ENCODE results near the gene RAB3A. TPM values are rescaled to one million over a fixed set of nuclear protein-coding genes. Genes with fewer than 3 reads are reported as not detected.

Gene RAB3A
- total and polyA plus RNA-seq, 9 of the 15 experiments (the other 6 are each of a cell fraction or from before 2014, with no cell fraction given): 0.17 to 5.1 (median 0.90) TPM; not detected in 1

- TF ChIP-seq MGA (IDR thresholded peaks at IDR 0.05) (no peak), E2F5 (CRISPR knock-in tag; IDR thresholded peaks at IDR 0.05) (0 out of 2 replicates have a peak, but pooled peaks have one; percentile 46), ESRRA (IDR thresholded peaks at IDR 0.05; ENCODE audit: borderline replicate concordance, low read depth) (peak; percentile 74), PCBP2 (IDR thresholded peaks at IDR 0.05; ENCODE audit: low read depth, low read length, poor library complexity, severe bottlenecking) (no peak), ZNF347 (CRISPR knock-in tag; IDR thresholded peaks at IDR 0.05; ENCODE audit: low read depth) (no peak), ZNF668 (CRISPR knock-in tag; IDR thresholded peaks at IDR 0.05) (no peak), GATAD2B (IDR thresholded peaks at IDR 0.05; ENCODE audit: borderline replicate concordance) (no peak), MTA1 (IDR thresholded peaks at IDR 0.05; ENCODE audit: borderline replicate concordance) (0 out of 2 replicates have a peak, but pooled peaks have one; percentile 24), ZNF174 (CRISPR knock-in tag; IDR thresholded peaks at IDR 0.05) (no peak)
- TF ChIP-seq, protein P1, sequence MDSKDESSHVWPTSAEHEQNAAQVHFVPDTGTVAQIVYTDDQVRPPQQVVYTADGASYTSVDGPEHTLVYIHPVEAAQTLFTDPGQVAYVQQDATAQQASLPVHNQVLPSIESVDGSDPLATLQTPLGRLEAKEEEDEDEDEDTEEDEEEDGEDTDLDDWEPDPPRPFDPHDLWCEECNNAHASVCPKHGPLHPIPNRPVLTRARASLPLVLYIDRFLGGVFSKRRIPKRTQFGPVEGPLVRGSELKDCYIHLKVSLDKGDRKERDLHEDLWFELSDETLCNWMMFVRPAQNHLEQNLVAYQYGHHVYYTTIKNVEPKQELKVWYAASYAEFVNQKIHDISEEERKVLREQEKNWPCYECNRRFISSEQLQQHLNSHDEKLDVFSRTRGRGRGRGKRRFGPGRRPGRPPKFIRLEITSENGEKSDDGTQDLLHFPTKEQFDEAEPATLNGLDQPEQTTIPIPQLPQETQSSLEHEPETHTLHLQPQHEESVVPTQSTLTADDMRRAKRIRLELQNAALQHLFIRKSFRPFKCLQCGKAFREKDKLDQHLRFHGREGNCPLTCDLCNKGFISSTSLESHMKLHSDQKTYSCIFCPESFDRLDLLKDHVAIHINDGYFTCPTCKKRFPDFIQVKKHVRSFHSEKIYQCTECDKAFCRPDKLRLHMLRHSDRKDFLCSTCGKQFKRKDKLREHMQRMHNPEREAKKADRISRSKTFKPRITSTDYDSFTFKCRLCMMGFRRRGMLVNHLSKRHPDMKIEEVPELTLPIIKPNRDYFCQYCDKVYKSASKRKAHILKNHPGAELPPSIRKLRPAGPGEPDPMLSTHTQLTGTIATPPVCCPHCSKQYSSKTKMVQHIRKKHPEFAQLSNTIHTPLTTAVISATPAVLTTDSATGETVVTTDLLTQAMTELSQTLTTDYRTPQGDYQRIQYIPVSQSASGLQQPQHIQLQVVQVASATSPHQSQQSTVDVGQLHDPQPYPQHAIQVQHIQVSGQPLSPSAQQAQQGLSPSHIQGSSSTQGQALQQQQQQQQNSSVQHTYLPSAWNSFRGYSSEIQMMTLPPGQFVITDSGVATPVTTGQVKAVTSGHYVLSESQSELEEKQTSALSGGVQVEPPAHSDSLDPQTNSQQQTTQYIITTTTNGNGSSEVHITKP (IDR thresholded peaks at IDR 0.05; ENCODE audit: partially characterized antibody): peak; percentile 80
- TF ChIP-seq, protein P2, sequence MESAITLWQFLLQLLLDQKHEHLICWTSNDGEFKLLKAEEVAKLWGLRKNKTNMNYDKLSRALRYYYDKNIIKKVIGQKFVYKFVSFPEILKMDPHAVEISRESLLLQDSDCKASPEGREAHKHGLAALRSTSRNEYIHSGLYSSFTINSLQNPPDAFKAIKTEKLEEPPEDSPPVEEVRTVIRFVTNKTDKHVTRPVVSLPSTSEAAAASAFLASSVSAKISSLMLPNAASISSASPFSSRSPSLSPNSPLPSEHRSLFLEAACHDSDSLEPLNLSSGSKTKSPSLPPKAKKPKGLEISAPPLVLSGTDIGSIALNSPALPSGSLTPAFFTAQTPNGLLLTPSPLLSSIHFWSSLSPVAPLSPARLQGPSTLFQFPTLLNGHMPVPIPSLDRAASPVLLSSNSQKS (CRISPR knock-in tag; IDR thresholded peaks at IDR 0.05): 0 out of 2 replicates have a peak, but pooled peaks have one; percentile 46
These were observed 51.4 kb downstream of the RAB3A start (continued) for GRCh38 chr19:18152442-18152816.
